ENCODE measurements around the gene MRPL10. TPM values are rescaled to one million over a fixed set of nuclear protein-coding genes. Genes with fewer than 3 reads are reported as not detected.

Gene MRPL10
- total and polyA plus RNA-seq, 2 of the 8 experiments (the other 6 are each of a cell fraction or from before 2014, with no cell fraction given): 85.3 to 214 TPM

- TF ChIP-seq, protein P1, sequence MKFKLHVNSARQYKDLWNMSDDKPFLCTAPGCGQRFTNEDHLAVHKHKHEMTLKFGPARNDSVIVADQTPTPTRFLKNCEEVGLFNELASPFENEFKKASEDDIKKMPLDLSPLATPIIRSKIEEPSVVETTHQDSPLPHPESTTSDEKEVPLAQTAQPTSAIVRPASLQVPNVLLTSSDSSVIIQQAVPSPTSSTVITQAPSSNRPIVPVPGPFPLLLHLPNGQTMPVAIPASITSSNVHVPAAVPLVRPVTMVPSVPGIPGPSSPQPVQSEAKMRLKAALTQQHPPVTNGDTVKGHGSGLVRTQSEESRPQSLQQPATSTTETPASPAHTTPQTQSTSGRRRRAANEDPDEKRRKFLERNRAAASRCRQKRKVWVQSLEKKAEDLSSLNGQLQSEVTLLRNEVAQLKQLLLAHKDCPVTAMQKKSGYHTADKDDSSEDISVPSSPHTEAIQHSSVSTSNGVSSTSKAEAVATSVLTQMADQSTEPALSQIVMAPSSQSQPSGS (IDR thresholded peaks at IDR 0.05; ENCODE audit: low read length): no peak
Observed at GRCh38 chr17:47873200-47874090, 42.1 kb upstream of the MRPL10 start (continued).

Measured in H1 (cell line).